Endothelial cell of umbilical vein (primary cell): ENCODE results near the gene MECP2.

Source experiments
- POLR2A ChIP-seq: IDR thresholded peaks from 2 replicates; pipeline ENCODE4 v1.6.1; 2012; ENCODE audit warnings: low read depth, mild to moderate bottlenecking, control low read depth, low read length
- TF ChIP-seq, protein P1 (sequence below), 2 donors: IDR thresholded peaks; 1 replicate in 1 of 2; 2 replicates in 1 of 2; pipeline ENCODE4 v1.5.1; 2011; ENCODE audit warnings: low read length in 2 of 2, mild to moderate bottlenecking in 2 of 2, moderate library complexity in 2 of 2, control low read depth in 1 of 2, inconsistent platforms in 1 of 2, low read depth in 1 of 2; ENCODE audit not compliant: insufficient read depth in 1 of 2; ENCODE audit errors: extremely low read depth in 1 of 2
- TF ChIP-seq, protein P2 (sequence below): IDR thresholded peaks from 2 replicates; pipeline ENCODE4 v1.6.1; 2011; ENCODE audit not compliant: insufficient read depth, insufficient read length

DNA sequence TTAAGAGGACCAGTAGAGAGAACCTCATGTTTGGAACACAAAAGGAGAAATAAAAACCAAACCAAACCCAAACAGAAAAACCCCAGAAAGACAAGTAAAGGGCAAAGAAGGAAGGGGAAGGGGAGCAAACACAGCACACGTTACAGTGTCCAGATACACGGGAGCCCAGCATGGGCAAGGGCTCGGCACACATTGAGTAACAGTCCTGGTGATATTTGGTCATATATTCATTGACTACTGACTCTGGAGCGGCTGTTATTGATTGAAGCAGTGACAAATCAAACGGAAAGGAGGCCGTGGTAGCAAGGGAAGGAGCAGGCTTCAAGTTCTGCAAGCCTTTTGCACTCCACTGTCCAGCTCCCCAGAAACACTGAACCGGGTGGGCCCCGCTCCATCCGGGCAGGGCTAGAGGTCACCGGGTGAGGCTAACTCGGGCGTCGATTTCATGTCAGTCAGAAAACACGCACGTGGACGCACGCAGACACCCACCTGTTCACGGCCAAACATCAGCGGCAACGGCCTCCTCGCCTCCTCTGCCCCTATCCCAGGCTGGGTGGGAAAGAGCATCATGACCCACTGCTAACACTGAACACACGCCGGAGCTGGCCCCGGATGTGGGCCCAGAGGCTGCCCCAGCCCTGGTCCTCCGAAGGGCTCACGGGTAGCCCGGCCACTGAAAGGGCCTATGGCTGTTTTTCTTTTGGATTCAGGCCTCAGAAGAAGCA is 74.1 kb downstream of the MECP2 start:
- TF ChIP-seq, protein P1, sequence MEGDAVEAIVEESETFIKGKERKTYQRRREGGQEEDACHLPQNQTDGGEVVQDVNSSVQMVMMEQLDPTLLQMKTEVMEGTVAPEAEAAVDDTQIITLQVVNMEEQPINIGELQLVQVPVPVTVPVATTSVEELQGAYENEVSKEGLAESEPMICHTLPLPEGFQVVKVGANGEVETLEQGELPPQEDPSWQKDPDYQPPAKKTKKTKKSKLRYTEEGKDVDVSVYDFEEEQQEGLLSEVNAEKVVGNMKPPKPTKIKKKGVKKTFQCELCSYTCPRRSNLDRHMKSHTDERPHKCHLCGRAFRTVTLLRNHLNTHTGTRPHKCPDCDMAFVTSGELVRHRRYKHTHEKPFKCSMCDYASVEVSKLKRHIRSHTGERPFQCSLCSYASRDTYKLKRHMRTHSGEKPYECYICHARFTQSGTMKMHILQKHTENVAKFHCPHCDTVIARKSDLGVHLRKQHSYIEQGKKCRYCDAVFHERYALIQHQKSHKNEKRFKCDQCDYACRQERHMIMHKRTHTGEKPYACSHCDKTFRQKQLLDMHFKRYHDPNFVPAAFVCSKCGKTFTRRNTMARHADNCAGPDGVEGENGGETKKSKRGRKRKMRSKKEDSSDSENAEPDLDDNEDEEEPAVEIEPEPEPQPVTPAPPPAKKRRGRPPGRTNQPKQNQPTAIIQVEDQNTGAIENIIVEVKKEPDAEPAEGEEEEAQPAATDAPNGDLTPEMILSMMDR (IDR thresholded peaks at IDR 0.05; ENCODE audit: extremely low read depth in 1 of 2, insufficient read depth in 1 of 2, low read depth in 1 of 2, low read length in 2 of 2) = no peak
- TF ChIP-seq, protein P2, sequence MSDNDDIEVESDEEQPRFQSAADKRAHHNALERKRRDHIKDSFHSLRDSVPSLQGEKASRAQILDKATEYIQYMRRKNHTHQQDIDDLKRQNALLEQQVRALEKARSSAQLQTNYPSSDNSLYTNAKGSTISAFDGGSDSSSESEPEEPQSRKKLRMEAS = no peak
- TF ChIP-seq POLR2A = no peak
